Stimulated activated effector memory CD8-positive, alpha-beta T cell treated with anti-CD3 and anti-CD28 coated beads, Interleukin-12 subunit alpha, Interleukin-12 subunit beta, amount 100 ng/mL, for 72 hours (primary cell): ENCODE data around the gene KIF6.
"Not testable (repeated sequence)": the region's sequence is repeated elsewhere in the genome, so short reads cannot be mapped to it uniquely, and the experiment has no call there.

Source experiments
- ATAC-seq: fragments of 150-1000 bp; cut with Tn5 transposase; 2 replicates; pipeline ENCODE4 v1.10.0; 2021
- DNase-seq, 2 donors: peaks; one replicate each; pipeline ENCODE4 v3.0.0; 2021 to 2022; ENCODE audit warnings: low spot score in 2 of 2
- H3K27ac Mint-ChIP-seq: one replicate; pipeline ENCODE4 v1.8.0; 2022; ENCODE audit warnings: mild to moderate bottlenecking, mixed read lengths
- H3K36me3 Mint-ChIP-seq: one replicate; pipeline ENCODE4 v1.8.0; 2022; ENCODE audit warnings: mild to moderate bottlenecking, mixed read lengths
- H3K4me1 Mint-ChIP-seq: one replicate; pipeline ENCODE4 v1.8.0; 2022; ENCODE audit warnings: mixed read lengths
- H3K4me3 Mint-ChIP-seq: one replicate; pipeline ENCODE4 v1.8.0; 2022; ENCODE audit warnings: mild to moderate bottlenecking, mixed read lengths
- H3K9me3 Mint-ChIP-seq: one replicate; pipeline ENCODE4 v1.8.0; 2022; ENCODE audit warnings: mixed read lengths

Gene KIF6

GRCh38 chr6:39294899-39295298, 430.3 kb downstream of the KIF6 start:
- no peaks in the 10 kb centered on the region for H3K4me1 Mint-ChIP-seq
- H3K4me3 Mint-ChIP-seq: no peak overlapping the region
- no peaks in the 10 kb centered on the region for H3K9me3 Mint-ChIP-seq
- DNase-seq (no peak), ATAC-seq (no peak)
- H3K36me3 Mint-ChIP-seq: no peaks in the 10 kb centered on the region
- no peak overlapping the region for H3K27ac Mint-ChIP-seq

GRCh38 chr6:39294133-39294532, 431.1 kb downstream of the KIF6 start:
- no peaks in the 10 kb centered on the region for H3K4me1 Mint-ChIP-seq
- H3K4me3 Mint-ChIP-seq: no peak overlapping the region
- H3K9me3 Mint-ChIP-seq: no peaks in the 10 kb centered on the region
- ATAC-seq (no peak), DNase-seq (no peak)
- H3K27ac Mint-ChIP-seq: no peak overlapping the region
- no peaks in the 10 kb centered on the region for H3K36me3 Mint-ChIP-seq

- ATAC-seq (no peak), DNase-seq (no peak)
- Mint-ChIP-seq H3K4me1 (no peaks in the 10 kb centered on the region), H3K9me3 (no peaks in the 10 kb centered on the region), H3K36me3 (no peaks in the 10 kb centered on the region), H3K4me3 (no peak overlapping the region), H3K27ac (no peak overlapping the region)
These were observed 432.6 kb downstream of the KIF6 start for GRCh38 chr6:39292637-39293036.

GRCh38 chr6:39289490-39289889, 435.7 kb downstream of the KIF6 start:
- H3K27ac Mint-ChIP-seq: no peak overlapping the region
- DNase-seq (no peak), ATAC-seq (peak; percentile 84)
- H3K36me3 Mint-ChIP-seq: no peaks in the 10 kb centered on the region
- no peak overlapping the region for H3K4me3 Mint-ChIP-seq
- H3K4me1 Mint-ChIP-seq: no peaks in the 10 kb centered on the region
- H3K9me3 Mint-ChIP-seq: no peaks in the 10 kb centered on the region

- ATAC-seq (no peak), DNase-seq (no peak)
- Mint-ChIP-seq H3K4me1 (no peaks in the 10 kb centered on the region), H3K9me3 (no peaks in the 10 kb centered on the region), H3K36me3 (no peaks in the 10 kb centered on the region), H3K4me3 (no peak overlapping the region), H3K27ac (no peak overlapping the region)
These were observed 437.6 kb downstream of the KIF6 start for GRCh38 chr6:39287601-39288000.

GRCh38 chr6:39286596-39286995, 438.6 kb downstream of the KIF6 start:
- H3K27ac Mint-ChIP-seq, H3K4me3 Mint-ChIP-seq, H3K4me1 Mint-ChIP-seq, H3K9me3 Mint-ChIP-seq, ATAC-seq, H3K36me3 Mint-ChIP-seq, DNase-seq: not testable (repeated sequence)

GRCh38 chr6:39282774-39283173, 442.4 kb downstream of the KIF6 start:
- ATAC-seq: no peak

GRCh38 chr6:39281312-39281980, 443.8 kb downstream of the KIF6 start:
- H3K36me3 Mint-ChIP-seq: no peaks in the 10 kb centered on the region

More at GRCh38 chr6:39282774-39283173, 442.4 kb downstream of the KIF6 start:
- Mint-ChIP-seq H3K9me3 (no peaks in the 10 kb centered on the region), H3K4me3 (no peak overlapping the region), H3K36me3 (no peaks in the 10 kb centered on the region), H3K27ac (no peak overlapping the region), H3K4me1 (no peaks in the 10 kb centered on the region)
- DNase-seq: no peak

GRCh38 chr6:39280247-39280731, 444.9 kb downstream of the KIF6 start:
- ATAC-seq: no peak
- Mint-ChIP-seq H3K4me3 (no peak overlapping the region), H3K27ac (no peak overlapping the region)

More at GRCh38 chr6:39281312-39281980, 443.8 kb downstream of the KIF6 start:
- H3K9me3 Mint-ChIP-seq: no peaks in the 10 kb centered on the region
- H3K4me1 Mint-ChIP-seq: no peaks in the 10 kb centered on the region
- no peak overlapping the region for H3K27ac Mint-ChIP-seq
- no peak overlapping the region for H3K4me3 Mint-ChIP-seq
- DNase-seq: no peak
- ATAC-seq: no peak

More at GRCh38 chr6:39280247-39280731, 444.9 kb downstream of the KIF6 start:
- Mint-ChIP-seq H3K4me1 (no peaks in the 10 kb centered on the region), H3K36me3 (no peaks in the 10 kb centered on the region), H3K9me3 (no peaks in the 10 kb centered on the region)
- no peak for DNase-seq
